HG03558 (cell line): ENCODE results near the gene ZNF366.
A peak's percentile ranks its signal among the peaks of the same experiment; 100 is the strongest.

Source experiments
- ATAC-seq: cut with Tn5 transposase; IDR thresholded peaks from one replicate; pipeline ENCODE4 v1.9.1; 2021; ENCODE audit warnings: moderate number of reproducible peaks; ENCODE audit not compliant: unreplicated experiment; ENCODE audit errors: extremely low read depth

Gene ZNF366

GRCh38 chr5:72507231-72507906 is at the start of gene ZNF366:
ZNF366 (minus strand) TSS chr5:72507410; CDS start chr5:72461496, 45,914 bp downstream.
- ATAC-seq: no peak

GRCh38 chr5:72556351-72557166 is 49.3 kb upstream of the ZNF366 start:
- no peak for ATAC-seq

- ATAC-seq: no peak
Observed at GRCh38 chr5:72555871-72556270, 48.7 kb upstream of the ZNF366 start.

GRCh38 chr5:72554897-72555296 is 47.7 kb upstream of the ZNF366 start:
- ATAC-seq: no peak

GRCh38 chr5:72552041-72552557 is 44.9 kb upstream of the ZNF366 start:
- ATAC-seq: no peak

GRCh38 chr5:72550595-72550994 is 43.4 kb upstream of the ZNF366 start:
- no peak for ATAC-seq

GRCh38 chr5:72543811-72544210 is 36.6 kb upstream of the ZNF366 start:
- no peak for ATAC-seq

GRCh38 chr5:72543365-72543764 is 36.2 kb upstream of the ZNF366 start:
- ATAC-seq: no peak

- no peak for ATAC-seq
Observed at GRCh38 chr5:72542695-72543094, 35.5 kb upstream of the ZNF366 start.

- no peak for ATAC-seq
Observed at GRCh38 chr5:72541501-72542225, 34.5 kb upstream of the ZNF366 start.

GRCh38 chr5:72540759-72541438 is 33.7 kb upstream of the ZNF366 start:
- no peak for ATAC-seq

GRCh38 chr5:72539726-72540125 is 32.5 kb upstream of the ZNF366 start:
- ATAC-seq: no peak

GRCh38 chr5:72539038-72539437 is 31.8 kb upstream of the ZNF366 start:
- ATAC-seq: no peak

- ATAC-seq: no peak
Observed at GRCh38 chr5:72537166-72537565, 30.0 kb upstream of the ZNF366 start.

GRCh38 chr5:72531496-72532190 is 24.4 kb upstream of the ZNF366 start:
- no peak for ATAC-seq

GRCh38 chr5:72530196-72530595 is 23.0 kb upstream of the ZNF366 start:
- no peak for ATAC-seq

GRCh38 chr5:72529383-72529782 is 22.2 kb upstream of the ZNF366 start:
- ATAC-seq: no peak

- no peak for ATAC-seq
Observed at GRCh38 chr5:72525816-72526215, 18.6 kb upstream of the ZNF366 start.

- ATAC-seq: peak; percentile 46
Observed at GRCh38 chr5:72523960-72524582, 16.9 kb upstream of the ZNF366 start.
